OCI-LY7 (cell line): ENCODE data around the gene DNM3.

ENCODE experiments used
- CTCF ChIP-seq: fragments of 200-600 bp; sonication (generic); conservative IDR thresholded peaks from 2 replicates; pipeline ENCODE4 v1.5.1; 2014; ENCODE audit warnings: mild to moderate bottlenecking, antibody characterized with exemption, low read length, moderate library complexity, mixed read lengths
- EZH2phosphoT487 ChIP-seq: fragments of 200-600 bp; sonication (generic); IDR thresholded peaks from 2 replicates; pipeline ENCODE4 v1.6.1; 2018; ENCODE audit warnings: low read depth, borderline replicate concordance, mild to moderate bottlenecking, mixed run types, antibody characterized with exemption, low read length, moderate library complexity, mixed read lengths

DNA sequence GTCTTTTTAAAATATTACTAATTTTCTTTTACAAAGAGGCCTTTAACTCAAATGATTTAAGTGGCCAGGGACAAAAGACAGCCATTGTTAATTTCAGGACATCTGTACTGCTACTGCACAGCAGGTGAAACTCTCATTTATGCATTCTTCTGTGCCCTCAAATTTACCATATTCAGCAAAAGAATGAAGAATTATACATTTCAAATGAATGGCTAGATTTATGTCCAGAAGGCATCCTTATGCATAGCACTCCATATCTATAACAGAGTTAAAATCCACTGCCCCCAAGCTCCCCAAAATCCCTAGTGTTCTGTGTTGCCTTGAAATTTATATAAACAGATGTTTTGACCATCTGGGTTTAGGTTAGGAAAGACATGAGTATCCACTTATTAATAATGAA, 202.6 kb downstream of the DNM3 start:
- TF ChIP-seq CTCF (no peak), EZH2phosphoT487 (no peak)
